GM12864 (cell line): Measurements from ENCODE around the gene GRN.
A peak's percentile ranks its signal among the peaks of the same experiment; 100 is the strongest.

Source experiments
- DNase-seq: peaks from one replicate; pipeline ENCODE4 v3.0.0-alpha.2; 2011; ENCODE audit warnings: low read depth
- H3K4me3 ChIP-seq: 2 replicates; pipeline ENCODE4 v1.5.1; 2011; ENCODE audit warnings: mild to moderate bottlenecking, low read depth, low read length, control low read depth
- CTCF ChIP-seq: IDR thresholded peaks from 2 replicates; pipeline ENCODE4 v1.5.1; 2011; ENCODE audit warnings: low read depth, mild to moderate bottlenecking, moderate library complexity, low read length, control low read depth, inconsistent platforms; ENCODE audit errors: missing control alignments

Gene GRN

GRCh38 chr17:44384823-44385286 lies 39.8 kb downstream of the GRN start:
- H3K4me3 ChIP-seq = peak overlapping the region; percentile 57
- DNase-seq = no peak
- no peak for TF ChIP-seq CTCF

GRCh38 chr17:44385287-44386181 lies 40.4 kb downstream of the GRN start:
- DNase-seq = no peak

GRCh38 chr17:44386182-44386525 lies 41.1 kb downstream of the GRN start:
- TF ChIP-seq CTCF = no peak
- no peak for DNase-seq
- no peak overlapping the region for H3K4me3 ChIP-seq

More at GRCh38 chr17:44385287-44386181, 40.4 kb downstream of the GRN start:
- H3K4me3 ChIP-seq = peak overlapping the region; percentile 57
- peak; percentile 28 for TF ChIP-seq CTCF

GRCh38 chr17:44387804-44388203 lies 42.7 kb downstream of the GRN start:
- no peak for TF ChIP-seq CTCF
- no peak for DNase-seq
- no peak overlapping the region for H3K4me3 ChIP-seq

- TF ChIP-seq CTCF = no peak
- no peak within 1 kb of the TSS for H3K4me3 ChIP-seq
- DNase-seq = no peak
Observed at GRCh38 chr17:44389281-44389680, 44.2 kb downstream of the GRN start, which contains the start of gene ITGA2B. TSS of gene ITGA2B (minus strand) at chr17:44389649. CDS start at chr17:44389473, 176 bp downstream.

- DNase-seq = no peak
- no peak for TF ChIP-seq CTCF
- H3K4me3 ChIP-seq = no peak overlapping the region
Observed at GRCh38 chr17:44389723-44390202, 44.7 kb downstream of the GRN start.
